Coronary artery (tissue), 2 donors: Measurements from ENCODE around the gene EPG5.

ENCODE experiments used
- DNase-seq: peaks from one replicate; pipeline ENCODE4 v3.0.0-alpha.2; 2017; ENCODE audit warnings: low spot score
- H3K27ac ChIP-seq, 2 donors: fragments of 200-600 bp; sonication (generic); one replicate each; pipeline ENCODE4 v1.5.1; 2016 to 2019
- H3K4me3 ChIP-seq: fragments of 200-600 bp; sonication (generic); 2 replicates; pipeline ENCODE4 v1.5.1; 2016; ENCODE audit warnings: mild to moderate bottlenecking, moderate library complexity
- CTCF ChIP-seq: fragments of 200-600 bp; sonication (generic); IDR thresholded peaks from one replicate; pipeline ENCODE4 v1.5.1; 2019; ENCODE audit warnings: antibody characterized with exemption

Gene EPG5

DNA sequence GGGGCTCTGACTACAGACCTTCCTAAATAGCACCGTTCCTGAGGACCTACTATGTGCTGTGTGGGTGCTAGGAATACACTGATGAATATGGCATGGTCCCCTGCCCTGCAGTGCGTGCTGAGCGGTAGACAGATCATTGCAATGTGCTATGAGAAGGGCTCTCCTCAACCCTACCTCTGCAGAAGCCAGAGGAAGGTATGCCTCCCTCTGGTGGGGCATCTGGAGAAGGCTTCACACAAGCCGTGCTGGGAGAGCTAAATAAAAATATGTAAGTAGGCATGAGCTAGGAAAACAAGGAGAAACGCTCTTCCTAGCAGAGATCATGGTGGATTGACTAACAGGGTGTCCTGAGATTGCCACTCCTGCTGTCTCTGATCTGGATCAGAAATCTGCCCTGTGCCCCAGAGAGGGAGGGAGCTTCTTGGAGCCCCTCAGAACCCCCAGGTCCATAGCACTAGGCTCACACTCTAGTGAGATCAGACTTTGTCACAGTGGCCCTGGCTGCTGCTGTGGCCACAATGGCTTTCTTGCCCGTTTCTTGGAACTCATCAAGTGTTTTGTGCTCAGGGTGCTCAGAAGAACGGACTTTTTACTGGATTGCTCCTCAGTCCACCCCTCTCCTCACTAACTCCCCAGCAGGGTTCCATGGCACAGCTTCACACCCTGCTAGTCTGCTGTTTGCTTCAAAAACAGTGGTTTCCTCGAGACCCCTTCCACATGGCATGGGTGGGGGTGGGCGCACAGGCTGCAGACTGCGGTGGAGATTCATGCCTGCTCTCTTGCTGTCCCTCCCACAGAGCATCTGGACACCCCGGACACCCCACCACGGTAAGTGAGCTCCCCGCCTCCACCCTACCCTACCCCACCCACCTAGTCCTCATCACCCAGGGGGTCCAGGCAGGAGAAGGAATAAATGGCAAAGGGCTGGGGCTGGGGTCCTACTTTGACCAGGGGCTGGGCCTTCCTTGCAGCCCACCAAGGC is 127.4 kb downstream of the EPG5 start:
- peak; percentile 71 for DNase-seq
- peak; percentile 21 for TF ChIP-seq CTCF
- no peak overlapping the region for H3K4me3 ChIP-seq
- no peak overlapping the region for H3K27ac ChIP-seq

DNA sequence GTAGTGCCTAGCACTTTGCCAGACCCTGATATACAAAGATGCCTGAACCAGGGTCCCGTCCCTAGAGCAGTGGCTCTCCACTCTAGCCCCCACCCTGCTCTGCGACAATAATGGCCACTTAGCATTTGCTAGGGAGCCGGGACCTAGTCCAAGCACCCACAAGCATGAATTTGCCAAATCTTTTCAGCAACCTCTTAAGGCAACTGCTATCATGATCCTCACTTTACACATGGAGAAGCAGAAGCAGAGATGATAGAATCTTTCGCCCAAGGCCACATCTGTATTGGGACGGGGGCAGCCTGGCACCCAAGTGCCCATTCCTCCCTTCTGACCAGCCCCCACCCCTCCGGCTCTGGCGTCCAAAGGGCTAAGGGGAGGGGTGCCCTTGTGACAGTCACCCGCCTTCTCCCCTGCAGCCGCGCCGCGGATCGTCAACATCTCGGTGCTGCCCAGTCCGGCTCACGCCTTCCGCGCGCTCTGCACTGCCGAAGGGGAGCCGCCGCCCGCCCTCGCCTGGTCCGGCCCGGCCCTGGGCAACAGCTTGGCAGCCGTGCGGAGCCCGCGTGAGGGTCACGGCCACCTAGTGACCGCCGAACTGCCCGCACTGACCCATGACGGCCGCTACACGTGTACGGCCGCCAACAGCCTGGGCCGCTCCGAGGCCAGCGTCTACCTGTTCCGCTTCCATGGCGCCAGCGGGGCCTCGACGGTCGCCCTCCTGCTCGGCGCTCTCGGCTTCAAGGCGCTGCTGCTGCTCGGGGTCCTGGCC is 128.6 kb downstream of the EPG5 start:
- no peak overlapping the region for H3K27ac ChIP-seq
- peak overlapping the region; percentile 62 for H3K4me3 ChIP-seq
- no peak for DNase-seq
- TF ChIP-seq CTCF = no peak

DNA sequence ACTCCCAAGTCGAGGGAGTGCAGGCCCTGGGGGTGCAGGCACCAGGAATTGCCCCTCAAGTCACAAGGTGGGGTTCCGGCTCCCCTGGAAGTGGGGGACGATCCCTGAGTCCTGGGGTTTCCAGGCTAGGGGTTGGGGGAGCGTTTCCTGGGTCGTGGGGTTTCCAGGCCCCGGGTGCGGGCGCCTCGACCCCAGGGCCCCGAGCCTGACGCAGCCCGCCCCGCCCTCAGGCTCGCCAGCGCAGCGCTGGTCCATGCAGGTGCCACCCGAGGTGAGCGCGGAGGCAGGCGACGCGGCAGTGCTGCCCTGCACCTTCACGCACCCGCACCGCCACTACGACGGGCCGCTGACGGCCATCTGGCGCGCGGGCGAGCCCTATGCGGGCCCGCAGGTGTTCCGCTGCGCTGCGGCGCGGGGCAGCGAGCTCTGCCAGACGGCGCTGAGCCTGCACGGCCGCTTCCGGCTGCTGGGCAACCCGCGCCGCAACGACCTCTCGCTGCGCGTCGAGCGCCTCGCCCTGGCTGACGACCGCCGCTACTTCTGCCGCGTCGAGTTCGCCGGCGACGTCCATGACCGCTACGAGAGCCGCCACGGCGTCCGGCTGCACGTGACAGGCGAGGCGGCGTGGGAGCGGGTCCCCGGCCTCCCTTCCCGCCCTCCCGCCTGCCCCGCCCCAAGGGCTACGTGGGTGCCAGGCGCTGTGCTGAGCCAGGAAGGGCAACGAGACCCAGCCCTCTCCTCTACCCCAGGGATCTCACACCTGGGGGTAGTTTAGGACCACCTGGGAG is 129.7 kb downstream of the EPG5 start:
- Histone ChIP-seq H3K4me3 (peak overlapping the region; percentile 62), H3K27ac (no peak overlapping the region)
- peak; percentile 24 for TF ChIP-seq CTCF
- DNase-seq = no peak

DNA sequence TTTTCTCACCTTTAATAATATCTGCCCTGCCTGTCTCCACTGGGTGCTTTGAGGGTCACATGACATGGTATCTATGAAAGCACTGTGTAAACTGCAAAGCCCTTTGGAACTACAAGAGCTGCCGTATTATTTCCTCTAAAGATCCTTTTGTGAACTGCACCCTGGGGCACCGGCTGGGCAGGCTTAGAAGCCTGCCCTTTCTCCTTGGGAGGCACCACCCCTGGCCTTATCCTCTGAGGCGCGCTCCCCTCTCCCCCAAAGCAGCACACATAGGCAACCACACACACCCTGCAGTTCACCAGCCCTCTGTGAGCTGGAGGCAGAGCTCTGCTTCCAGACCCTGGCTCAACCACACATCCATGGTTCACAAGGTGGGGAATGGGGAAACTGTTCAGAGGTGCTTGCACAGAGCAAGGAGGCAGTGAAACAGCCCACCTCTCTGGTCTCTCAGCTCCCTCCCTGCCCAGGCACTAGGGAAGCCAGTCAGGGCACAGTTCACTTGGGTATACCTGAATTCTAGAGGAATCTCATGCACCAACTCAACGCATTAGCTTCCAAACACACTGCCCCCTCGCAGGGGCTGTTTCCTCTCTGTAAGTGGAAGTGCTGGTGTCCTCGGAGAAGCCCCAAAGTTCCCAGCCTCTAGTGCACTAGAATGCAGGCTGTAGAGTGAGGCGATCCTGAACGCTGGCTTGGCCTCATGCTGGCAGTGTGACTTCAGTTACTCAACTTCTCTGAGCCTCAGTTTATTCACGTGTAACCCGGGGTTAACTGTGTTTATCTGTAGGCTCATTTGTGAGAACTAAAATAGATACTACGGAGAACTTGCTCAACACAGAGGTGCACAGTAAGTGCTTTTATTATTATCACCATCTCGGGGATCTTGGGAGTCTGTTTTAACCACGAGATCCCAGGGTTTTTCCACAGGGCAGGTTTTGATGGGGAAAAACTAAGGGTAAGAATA is 130.6 kb downstream of the EPG5 start:
- no peak for DNase-seq
- Histone ChIP-seq H3K27ac (no peak overlapping the region), H3K4me3 (no peak overlapping the region)
- TF ChIP-seq CTCF = no peak

GRCh38 chr18:45835057-45835636 is 132.0 kb downstream of the EPG5 start:
- DNase-seq = no peak
- no peak overlapping the region for H3K27ac ChIP-seq
- TF ChIP-seq CTCF = no peak
- H3K4me3 ChIP-seq = no peak overlapping the region
